GM06990 (cell line): ENCODE results near the gene TMEM117.

Experiments used
- DNase-seq: peaks from one replicate; pipeline ENCODE4 v3.0.0-alpha.2; 2011; ENCODE audit not compliant: insufficient read length; ENCODE audit errors: extremely low read depth
- H3K27me3 ChIP-seq: replicated peaks from 2 replicates; pipeline ENCODE4 v1.6.0; 2011; ENCODE audit warnings: low read length; ENCODE audit not compliant: control insufficient read depth, insufficient read depth
- H3K36me3 ChIP-seq: 2 replicates; pipeline ENCODE4 v1.5.1; 2011; ENCODE audit warnings: low read length; ENCODE audit not compliant: control insufficient read depth, insufficient read depth
- H3K4me3 ChIP-seq: replicated peaks from 2 replicates; pipeline ENCODE4 v1.5.1; 2011; ENCODE audit warnings: low read depth, mild to moderate bottlenecking, control low read depth, low read length
- TF ChIP-seq, protein P1 (sequence below): IDR thresholded peaks from 2 replicates; pipeline ENCODE4 v1.5.1; 2011; ENCODE audit warnings: low read length, control low read depth, mild to moderate bottlenecking, inconsistent platforms; ENCODE audit not compliant: insufficient read depth, poor library complexity, severe bottlenecking

Gene TMEM117

GRCh38 chr12:44314007-44314500 lies 478.2 kb downstream of the TMEM117 start:
- Histone ChIP-seq H3K4me3 (no peak overlapping the region), H3K27me3 (no peaks in the 10 kb centered on the region), H3K36me3 (no peaks in the 10 kb centered on the region)
- DNase-seq = no peak
- TF ChIP-seq, protein P1, sequence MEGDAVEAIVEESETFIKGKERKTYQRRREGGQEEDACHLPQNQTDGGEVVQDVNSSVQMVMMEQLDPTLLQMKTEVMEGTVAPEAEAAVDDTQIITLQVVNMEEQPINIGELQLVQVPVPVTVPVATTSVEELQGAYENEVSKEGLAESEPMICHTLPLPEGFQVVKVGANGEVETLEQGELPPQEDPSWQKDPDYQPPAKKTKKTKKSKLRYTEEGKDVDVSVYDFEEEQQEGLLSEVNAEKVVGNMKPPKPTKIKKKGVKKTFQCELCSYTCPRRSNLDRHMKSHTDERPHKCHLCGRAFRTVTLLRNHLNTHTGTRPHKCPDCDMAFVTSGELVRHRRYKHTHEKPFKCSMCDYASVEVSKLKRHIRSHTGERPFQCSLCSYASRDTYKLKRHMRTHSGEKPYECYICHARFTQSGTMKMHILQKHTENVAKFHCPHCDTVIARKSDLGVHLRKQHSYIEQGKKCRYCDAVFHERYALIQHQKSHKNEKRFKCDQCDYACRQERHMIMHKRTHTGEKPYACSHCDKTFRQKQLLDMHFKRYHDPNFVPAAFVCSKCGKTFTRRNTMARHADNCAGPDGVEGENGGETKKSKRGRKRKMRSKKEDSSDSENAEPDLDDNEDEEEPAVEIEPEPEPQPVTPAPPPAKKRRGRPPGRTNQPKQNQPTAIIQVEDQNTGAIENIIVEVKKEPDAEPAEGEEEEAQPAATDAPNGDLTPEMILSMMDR = no peak

GRCh38 chr12:44317651-44318126 lies 481.8 kb downstream of the TMEM117 start:
- DNase-seq = peak; percentile 25
- H3K27me3 ChIP-seq = no peaks in the 10 kb centered on the region
- TF ChIP-seq, protein P1 = peak; percentile 60
- no peak overlapping the region for H3K4me3 ChIP-seq
- no peaks in the 10 kb centered on the region for H3K36me3 ChIP-seq

DNA sequence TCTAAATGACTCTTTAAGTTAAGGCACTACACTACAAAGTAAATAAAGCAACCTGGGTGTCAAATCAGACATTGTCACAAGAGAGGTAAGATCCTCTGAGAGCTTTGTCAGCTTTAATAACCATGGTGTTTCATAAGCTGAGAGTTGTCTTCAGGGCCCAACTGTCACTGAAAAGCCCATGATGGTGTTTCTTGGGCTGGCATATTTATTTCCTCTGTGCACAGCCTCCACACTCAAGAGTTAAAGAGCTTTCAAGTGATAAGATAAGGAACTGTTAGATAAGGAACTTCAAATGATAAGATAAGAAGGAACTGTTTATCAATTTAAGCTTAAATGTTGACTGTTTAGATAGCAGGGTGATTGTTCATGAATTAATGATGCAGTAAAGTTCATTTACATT lies 495.4 kb downstream of the TMEM117 start:
- TF ChIP-seq, protein P1 = no peak
- DNase-seq = no peak
- no peak overlapping the region for H3K4me3 ChIP-seq
- H3K27me3 ChIP-seq = no peaks in the 10 kb centered on the region
- no peaks in the 10 kb centered on the region for H3K36me3 ChIP-seq

- Histone ChIP-seq H3K4me3 (no peak overlapping the region), H3K36me3 (no peaks in the 10 kb centered on the region), H3K27me3 (no peaks in the 10 kb centered on the region)
- DNase-seq = no peak
- TF ChIP-seq, protein P1 = no peak
Measured at GRCh38 chr12:44334347-44334746, 498.5 kb downstream of the TMEM117 start.

- no peak for DNase-seq
- Histone ChIP-seq H3K4me3 (no peak overlapping the region), H3K27me3 (no peaks in the 10 kb centered on the region), H3K36me3 (no peaks in the 10 kb centered on the region)
- TF ChIP-seq, protein P1 = no peak
Measured at GRCh38 chr12:44335030-44335429, 499.1 kb downstream of the TMEM117 start.

DNA sequence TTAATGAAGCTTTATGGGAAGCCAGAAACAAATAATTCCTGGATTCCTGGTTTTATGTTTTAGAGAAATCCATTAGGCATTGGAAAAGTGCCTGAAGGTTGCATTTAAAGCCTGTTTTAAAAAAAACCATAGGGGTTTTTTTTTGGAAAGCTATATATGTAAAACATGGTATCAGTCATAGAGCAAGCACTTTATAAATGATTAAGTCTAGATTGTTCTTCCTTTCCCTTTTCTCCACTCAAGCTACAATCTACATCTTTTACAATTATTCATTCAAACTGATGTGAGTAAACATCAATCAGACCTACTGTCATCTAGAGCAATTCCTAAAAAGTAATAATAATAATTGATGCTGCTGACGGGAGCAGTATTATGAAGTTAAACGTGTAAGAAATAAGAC lies 500.7 kb downstream of the TMEM117 start:
- Histone ChIP-seq H3K4me3 (no peak overlapping the region), H3K36me3 (no peaks in the 10 kb centered on the region), H3K27me3 (no peaks in the 10 kb centered on the region)
- no peak for DNase-seq
- TF ChIP-seq, protein P1 = no peak
